Lower leg skin (tissue), 4 donors: ENCODE data around the gene SLC6A4. TPM values are rescaled to one million over a fixed set of nuclear protein-coding genes. Genes with fewer than 3 reads are reported as not detected.
"Not testable (repeated sequence)": the region's sequence is repeated elsewhere in the genome, so short reads cannot be mapped to it uniquely, and the experiment has no call there.

ENCODE experiments used
- DNase-seq, 2 donors: peaks; one replicate each; pipeline ENCODE4 v3.0.0-alpha.2; 2019; ENCODE audit warnings: low spot score in 2 of 2
- H3K4me3 ChIP-seq: fragments of 200-600 bp; sonication (generic); 2 replicates; pipeline ENCODE4 v1.5.1; 2017; ENCODE audit warnings: mild to moderate bottlenecking, low read depth; ENCODE audit not compliant: poor library complexity, severe bottlenecking
- POLR2A ChIP-seq, 2 donors: fragments of 450-650 bp; IDR thresholded peaks; one replicate each; pipeline ENCODE4 v1.6.1; 2016 to 2017; ENCODE audit warnings: antibody characterized with exemption in 2 of 2, mild to moderate bottlenecking in 1 of 2, moderate library complexity in 1 of 2
- WGBS, 2 donors: methylation state at CpG; one replicate each; pipeline ENCODE4 v1.1.5; 2018; 5-methylcytosine and 5-hydroxymethylcytosine counted together
- intact Hi-C: fragments of 100-400 bp; cut with DNase I; formaldehyde crosslinking; loops from one replicate; pipeline ENCODE4 v1.15.0; 2023; ENCODE audit warnings: low total_unique reads
- total RNA-seq, 4 donors: library from RNA; depleted of rRNA; stranded (reverse); fragments of >200 nt; gene quantifications; one replicate each; pipeline ENCODE4 v1.1.0, GENCODE V29; 2016
- TF ChIP-seq, protein P1 (sequence below), 3 donors: fragments of 450-650 bp; IDR thresholded peaks; one replicate each; pipeline ENCODE4 v1.5.1; 2016; ENCODE audit warnings: antibody characterized with exemption in 3 of 3, mild to moderate bottlenecking in 3 of 3, moderate library complexity in 2 of 3

SLC6A4 gene
- total RNA-seq, 4 donors from 2014 or later: 0.25 to 1.7 (median 0.91) TPM

DNA sequence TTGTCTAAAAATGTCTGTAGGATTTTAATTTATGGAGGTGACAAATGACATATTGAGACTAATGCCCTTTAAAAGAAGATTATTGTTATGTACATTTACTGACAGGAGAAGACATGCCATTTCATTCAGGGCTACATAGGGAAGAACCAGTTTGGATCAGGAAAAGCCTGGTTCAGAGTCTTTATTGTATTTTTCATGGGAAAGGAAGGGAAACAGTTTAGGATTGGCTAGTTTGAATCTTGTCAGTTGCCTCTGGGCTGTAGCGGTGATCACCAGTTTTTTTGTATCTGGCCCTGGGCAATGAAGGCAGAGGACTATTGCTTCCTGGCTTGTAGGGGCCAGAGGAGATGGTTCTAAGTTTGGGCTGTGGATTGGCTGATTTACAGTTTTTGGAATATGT, 87.1 kb downstream of the SLC6A4 start:
- no peak for DNase-seq
- intact Hi-C loops: no loop called here
- TF ChIP-seq, protein P1, sequence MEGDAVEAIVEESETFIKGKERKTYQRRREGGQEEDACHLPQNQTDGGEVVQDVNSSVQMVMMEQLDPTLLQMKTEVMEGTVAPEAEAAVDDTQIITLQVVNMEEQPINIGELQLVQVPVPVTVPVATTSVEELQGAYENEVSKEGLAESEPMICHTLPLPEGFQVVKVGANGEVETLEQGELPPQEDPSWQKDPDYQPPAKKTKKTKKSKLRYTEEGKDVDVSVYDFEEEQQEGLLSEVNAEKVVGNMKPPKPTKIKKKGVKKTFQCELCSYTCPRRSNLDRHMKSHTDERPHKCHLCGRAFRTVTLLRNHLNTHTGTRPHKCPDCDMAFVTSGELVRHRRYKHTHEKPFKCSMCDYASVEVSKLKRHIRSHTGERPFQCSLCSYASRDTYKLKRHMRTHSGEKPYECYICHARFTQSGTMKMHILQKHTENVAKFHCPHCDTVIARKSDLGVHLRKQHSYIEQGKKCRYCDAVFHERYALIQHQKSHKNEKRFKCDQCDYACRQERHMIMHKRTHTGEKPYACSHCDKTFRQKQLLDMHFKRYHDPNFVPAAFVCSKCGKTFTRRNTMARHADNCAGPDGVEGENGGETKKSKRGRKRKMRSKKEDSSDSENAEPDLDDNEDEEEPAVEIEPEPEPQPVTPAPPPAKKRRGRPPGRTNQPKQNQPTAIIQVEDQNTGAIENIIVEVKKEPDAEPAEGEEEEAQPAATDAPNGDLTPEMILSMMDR (IDR thresholded peaks at IDR 0.05): no peak
- TF ChIP-seq POLR2A (IDR thresholded peaks at IDR 0.05): no peak
- WGBS, 2 donors: 60 to 67% methylated on average over 1 of the region's 1 CpG
- H3K4me3 ChIP-seq: no peak overlapping the region

DNA sequence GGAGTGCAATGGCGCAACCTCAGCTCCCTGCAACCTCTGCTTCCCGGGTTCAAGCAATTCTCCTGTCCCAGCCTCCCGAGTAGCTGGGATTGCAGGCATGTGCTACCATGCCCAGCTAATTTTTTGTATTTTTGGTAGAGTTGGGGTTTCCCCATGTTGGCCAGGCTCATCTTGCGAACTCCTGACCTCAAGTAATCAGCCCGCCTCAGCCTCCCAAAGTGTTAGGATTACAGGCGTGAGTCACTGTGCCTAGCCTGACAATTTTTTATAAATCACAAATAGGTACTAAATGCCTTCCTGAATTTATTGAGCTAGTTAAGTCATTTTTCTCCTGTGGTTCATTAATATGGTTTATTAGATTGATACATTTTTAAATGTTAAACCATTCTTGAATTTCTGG, 87.6 kb downstream of the SLC6A4 start:
- intact Hi-C loops, DNase-seq, H3K4me3 ChIP-seq: not testable (repeated sequence)
- 68 to 80% methylated on average over 6 of the region's 6 CpGs for WGBS, 2 donors

Other genes starting within 250 kb of the SLC6A4 start
- gene NSRP1, start 118.9 kb downstream of the SLC6A4 start, total RNA-seq: 10 to 100 TPM in 3 of 4 donors, 1 to 10 TPM in 1; 7.4 to 23.8 (median 17.8) TPM
- gene BLMH, start 56.2 kb upstream of the SLC6A4 start, total RNA-seq: 100 to 1,000 TPM; 139 to 237 (median 177) TPM
- not detected for gene TMIGD1, start 98.4 kb upstream of the SLC6A4 start, total RNA-seq
- 10 to 100 TPM; 18.7 to 69.5 (median 48.5) TPM for gene CPD, start 143.2 kb upstream of the SLC6A4 start, total RNA-seq
- 10 to 100 TPM; 19.6 to 41.6 (median 35.7) TPM for gene GOSR1, start 241.7 kb upstream of the SLC6A4 start, total RNA-seq